Lung (tissue), 12 donors: ENCODE measurements around the gene PLEKHS1. TPM values are rescaled to one million over a fixed set of nuclear protein-coding genes. Genes with fewer than 3 reads are reported as not detected.
"Not testable (repeated sequence)": the region's sequence is repeated elsewhere in the genome, so short reads cannot be mapped to it uniquely, and the experiment has no call there.

Source experiments
- ATAC-seq: fragments of 200-7000 bp; cut with Tn5 transposase; one replicate; pipeline ENCODE4 v1.9.1; 2020; ENCODE audit warnings: moderate number of reproducible peaks; ENCODE audit not compliant: insufficient read depth, low FRiP score
- DNase-seq, 3 donors: peaks; one replicate each; pipeline ENCODE4 v3.0.0-alpha.2; 2013 to 2017
- H3K27ac ChIP-seq, 2 donors: one replicate each; pipeline ENCODE4 v1.5.1; 2013; ENCODE audit warnings: mild to moderate bottlenecking in 2 of 2, moderate library complexity in 2 of 2, control low read depth in 1 of 2, inconsistent platforms in 1 of 2, low read depth in 1 of 2, low read length in 1 of 2
- H3K27me3 ChIP-seq, 3 donors: one replicate each; pipeline ENCODE4 v1.5.1; 2013; ENCODE audit warnings: low read length in 2 of 3; ENCODE audit not compliant: control insufficient read depth in 3 of 3, insufficient read depth in 3 of 3
- H3K36me3 ChIP-seq, 4 donors: one replicate each; pipeline ENCODE4 v1.5.1; 2013; ENCODE audit warnings: low read length in 4 of 4, mild to moderate bottlenecking in 1 of 4, moderate library complexity in 1 of 4; ENCODE audit not compliant: control insufficient read depth in 4 of 4, insufficient read depth in 4 of 4
- H3K4me1 ChIP-seq, 5 donors: one replicate each; pipeline ENCODE4 v1.5.1; 2013; ENCODE audit warnings: low read length in 5 of 5, mild to moderate bottlenecking in 2 of 5, moderate library complexity in 1 of 5; ENCODE audit not compliant: control insufficient read depth in 5 of 5, insufficient read depth in 5 of 5
- H3K4me3 ChIP-seq: one replicate; pipeline ENCODE4 v1.5.1; 2013; ENCODE audit warnings: mild to moderate bottlenecking, control low read depth, moderate library complexity
- H3K9ac ChIP-seq, 2 donors: one replicate each; pipeline ENCODE4 v1.5.1; 2013; ENCODE audit warnings: low read length in 2 of 2, control low read depth in 1 of 2; ENCODE audit not compliant: insufficient read depth in 1 of 2
- H3K9me3 ChIP-seq, 4 donors: one replicate each; pipeline ENCODE4 v1.5.1; 2013; ENCODE audit warnings: low read length in 3 of 4, mild to moderate bottlenecking in 1 of 4, moderate library complexity in 1 of 4; ENCODE audit not compliant: control insufficient read depth in 4 of 4, insufficient read depth in 3 of 4
- WGBS, 2 donors: extraction: QIAGEN DNeasy Blood & Tissue Kit; methylation state at CpG; one replicate each; pipeline ENCODE4 v1.1.7; 2013; 5-methylcytosine and 5-hydroxymethylcytosine counted together
- polyA plus RNA-seq, 2 donors: library from polyadenylated mRNA; stranded (reverse); fragments of 200-250 nt; gene quantifications; one replicate each; pipeline ENCODE4 v1.2.1, GENCODE V29; 2013
- total RNA-seq, 2 donors: library from RNA; depleted of rRNA in 1 of 2; stranded (reverse); fragments of >200 nt in 1 of 2; gene quantifications; one replicate each; pipeline ENCODE4 v1.2.1, GENCODE V29; 2014 to 2021
- TF ChIP-seq, protein P1 (sequence below): IDR thresholded peaks from 2 replicates; pipeline ENCODE4 v1.5.1; 2012; ENCODE audit warnings: mild to moderate bottlenecking; ENCODE audit errors: control extremely low read depth, extremely low read depth
- donor health status: control.
- donor health status: control.
- donor health status: Bipolar disorder and iron deficiency.
- donor health status: healthy.
- donor health status: DM: yes; HTN: yes; CAD: no.

PLEKHS1 gene
- total and polyA plus RNA-seq, 4 donors, result 4.2 to 21.9 (median 10.4) TPM

DNA sequence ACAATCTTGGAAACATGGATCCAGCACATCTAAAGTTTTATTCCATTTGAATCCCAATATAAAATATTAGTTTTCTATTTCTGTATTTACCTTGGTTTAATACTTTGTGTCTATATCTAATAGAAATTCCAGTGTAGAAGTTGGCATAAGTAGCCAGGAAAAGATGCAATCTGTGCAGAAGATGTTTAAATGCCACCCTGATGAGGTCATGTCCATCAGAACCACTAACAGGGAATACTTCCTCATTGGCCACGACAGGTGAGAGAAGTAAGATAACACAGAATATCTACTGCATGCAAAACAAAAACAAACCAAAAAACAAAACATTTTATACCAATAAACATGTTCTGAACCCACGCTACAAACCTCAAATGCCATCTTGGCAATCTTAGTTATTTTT, 15.7 kb downstream of the PLEKHS1 start:
- no peaks in the 10 kb centered on the region for H3K27me3 ChIP-seq
- H3K36me3 ChIP-seq, result no peaks in the 10 kb centered on the region
- ATAC-seq (no peak), DNase-seq (no peak)
- TF ChIP-seq, protein P1, sequence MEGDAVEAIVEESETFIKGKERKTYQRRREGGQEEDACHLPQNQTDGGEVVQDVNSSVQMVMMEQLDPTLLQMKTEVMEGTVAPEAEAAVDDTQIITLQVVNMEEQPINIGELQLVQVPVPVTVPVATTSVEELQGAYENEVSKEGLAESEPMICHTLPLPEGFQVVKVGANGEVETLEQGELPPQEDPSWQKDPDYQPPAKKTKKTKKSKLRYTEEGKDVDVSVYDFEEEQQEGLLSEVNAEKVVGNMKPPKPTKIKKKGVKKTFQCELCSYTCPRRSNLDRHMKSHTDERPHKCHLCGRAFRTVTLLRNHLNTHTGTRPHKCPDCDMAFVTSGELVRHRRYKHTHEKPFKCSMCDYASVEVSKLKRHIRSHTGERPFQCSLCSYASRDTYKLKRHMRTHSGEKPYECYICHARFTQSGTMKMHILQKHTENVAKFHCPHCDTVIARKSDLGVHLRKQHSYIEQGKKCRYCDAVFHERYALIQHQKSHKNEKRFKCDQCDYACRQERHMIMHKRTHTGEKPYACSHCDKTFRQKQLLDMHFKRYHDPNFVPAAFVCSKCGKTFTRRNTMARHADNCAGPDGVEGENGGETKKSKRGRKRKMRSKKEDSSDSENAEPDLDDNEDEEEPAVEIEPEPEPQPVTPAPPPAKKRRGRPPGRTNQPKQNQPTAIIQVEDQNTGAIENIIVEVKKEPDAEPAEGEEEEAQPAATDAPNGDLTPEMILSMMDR, result no peak
- H3K4me3 ChIP-seq, result no peak overlapping the region
- H3K9ac ChIP-seq, result no peak overlapping the region
- no peak overlapping the region for H3K27ac ChIP-seq
- peaks cover 0 to 7% (median 0%) of the 10 kb centered on the region in 5 donors for H3K4me1 ChIP-seq
- no peaks in the 10 kb centered on the region for H3K9me3 ChIP-seq
- WGBS, 2 donors, result 69 to 82% methylated on average over 2 of the region's 2 CpGs

GRCh38 chr10:113770346-113770745, 18.9 kb downstream of the PLEKHS1 start:
- H3K27ac ChIP-seq, result no peak overlapping the region
- no peak overlapping the region for H3K9ac ChIP-seq
- DNase-seq (no peak), ATAC-seq (no peak)
- no peaks in the 10 kb centered on the region for H3K36me3 ChIP-seq
- TF ChIP-seq, protein P1, result no peak
- no peaks in the 10 kb centered on the region for H3K27me3 ChIP-seq
- H3K4me1 ChIP-seq, result peaks cover 0 to 7% (median 0%) of the 10 kb centered on the region in 5 donors
- WGBS, 2 donors, result 77 to 88% methylated on average over 4 of the region's 4 CpGs
- H3K4me3 ChIP-seq, result no peak overlapping the region
- H3K9me3 ChIP-seq, result no peaks in the 10 kb centered on the region

DNA sequence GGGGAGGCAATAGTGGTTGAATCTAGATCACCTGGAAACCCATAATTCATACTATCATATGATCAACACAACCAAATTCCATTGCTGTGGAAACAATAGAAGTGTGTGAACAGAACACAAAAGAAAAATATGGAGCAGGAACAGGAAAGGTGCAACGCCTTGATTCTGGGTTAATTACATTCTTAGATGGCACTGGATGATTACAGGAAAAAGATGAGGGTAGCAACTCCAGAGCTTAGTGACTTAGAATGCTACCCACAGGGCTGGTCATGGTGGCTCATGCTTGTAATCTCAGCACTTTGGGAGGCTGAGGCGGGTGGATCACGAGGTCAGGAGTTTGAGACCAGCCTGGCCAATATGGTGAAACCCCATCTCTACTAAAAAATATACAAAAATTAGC, 19.6 kb downstream of the PLEKHS1 start:
- ATAC-seq, H3K27ac ChIP-seq, H3K36me3 ChIP-seq, H3K4me1 ChIP-seq, DNase-seq, H3K4me3 ChIP-seq, H3K27me3 ChIP-seq, H3K9me3 ChIP-seq, H3K9ac ChIP-seq: not testable (repeated sequence)
- WGBS, 2 donors, result 84 to 92% methylated on average over 3 of the region's 3 CpGs

GRCh38 chr10:113775686-113776294, 24.3 kb downstream of the PLEKHS1 start:
- TF ChIP-seq, protein P1, result no peak

More at GRCh38 chr10:113775686-113776294, 24.3 kb downstream of the PLEKHS1 start:
- H3K4me3 ChIP-seq, result no peak overlapping the region
- 47 to 49% methylated on average over 4 of the region's 4 CpGs for WGBS, 2 donors
- DNase-seq, result peak in 2 of 3 donors; percentile 26 to 44
- H3K9ac ChIP-seq, result no peak overlapping the region
- H3K9me3 ChIP-seq, result no peaks in the 10 kb centered on the region
- peaks cover 0 to 3% (median 0%) of the 10 kb centered on the region in 5 donors for H3K4me1 ChIP-seq
- H3K27ac ChIP-seq, result no peak overlapping the region
- H3K27me3 ChIP-seq, result no peaks in the 10 kb centered on the region
- no peaks in the 10 kb centered on the region for H3K36me3 ChIP-seq
- ATAC-seq, result no peak
